Measurements from ENCODE around the gene HBD.

DNA sequence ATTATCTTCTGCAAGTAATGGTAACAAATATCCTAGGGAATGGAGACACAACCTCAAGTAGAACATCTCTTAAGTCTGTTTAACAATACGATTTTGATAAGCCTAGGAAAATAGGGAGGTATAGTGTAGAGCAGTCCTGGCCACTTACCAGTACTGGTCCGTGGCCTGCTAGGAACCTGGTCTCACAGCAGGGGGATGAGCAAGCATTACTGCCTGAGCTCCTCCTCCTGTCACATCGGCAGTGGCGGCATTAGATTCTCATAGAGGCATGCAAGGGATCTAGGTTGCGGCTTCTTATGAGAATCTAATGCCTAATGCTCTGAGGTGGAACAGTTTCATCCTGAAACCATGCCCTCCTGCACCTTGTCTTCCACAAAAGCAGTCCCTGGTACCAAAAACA lies 38.2 kb downstream of the HBD start:
- TF ChIP-seq, protein P1, sequence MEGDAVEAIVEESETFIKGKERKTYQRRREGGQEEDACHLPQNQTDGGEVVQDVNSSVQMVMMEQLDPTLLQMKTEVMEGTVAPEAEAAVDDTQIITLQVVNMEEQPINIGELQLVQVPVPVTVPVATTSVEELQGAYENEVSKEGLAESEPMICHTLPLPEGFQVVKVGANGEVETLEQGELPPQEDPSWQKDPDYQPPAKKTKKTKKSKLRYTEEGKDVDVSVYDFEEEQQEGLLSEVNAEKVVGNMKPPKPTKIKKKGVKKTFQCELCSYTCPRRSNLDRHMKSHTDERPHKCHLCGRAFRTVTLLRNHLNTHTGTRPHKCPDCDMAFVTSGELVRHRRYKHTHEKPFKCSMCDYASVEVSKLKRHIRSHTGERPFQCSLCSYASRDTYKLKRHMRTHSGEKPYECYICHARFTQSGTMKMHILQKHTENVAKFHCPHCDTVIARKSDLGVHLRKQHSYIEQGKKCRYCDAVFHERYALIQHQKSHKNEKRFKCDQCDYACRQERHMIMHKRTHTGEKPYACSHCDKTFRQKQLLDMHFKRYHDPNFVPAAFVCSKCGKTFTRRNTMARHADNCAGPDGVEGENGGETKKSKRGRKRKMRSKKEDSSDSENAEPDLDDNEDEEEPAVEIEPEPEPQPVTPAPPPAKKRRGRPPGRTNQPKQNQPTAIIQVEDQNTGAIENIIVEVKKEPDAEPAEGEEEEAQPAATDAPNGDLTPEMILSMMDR (conservative IDR thresholded peaks at IDR 0.05; ENCODE audit: low read length): no peak
- no peak for TF ChIP-seq EZH2phosphoT487 (IDR thresholded peaks at IDR 0.05; ENCODE audit: borderline replicate concordance, low read depth, low read length)

Measured in OCI-LY7 (cell line).